PC-3 (cell line): ENCODE results near the gene PDCD11.

Source experiments
- CTCF ChIP-seq: fragments of 300-600 bp; sonication (generic); conservative IDR thresholded peaks from 2 replicates; pipeline ENCODE4 v1.5.1; 2017; ENCODE audit warnings: antibody characterized with exemption, low read depth, mild to moderate bottlenecking, low read length
- EZH2 ChIP-seq: fragments of 300-600 bp; sonication (generic); IDR thresholded peaks from one replicate; pipeline ENCODE4 v1.6.1; 2017; ENCODE audit warnings: antibody characterized with exemption, mild to moderate bottlenecking, low read length; ENCODE audit not compliant: unreplicated experiment

DNA sequence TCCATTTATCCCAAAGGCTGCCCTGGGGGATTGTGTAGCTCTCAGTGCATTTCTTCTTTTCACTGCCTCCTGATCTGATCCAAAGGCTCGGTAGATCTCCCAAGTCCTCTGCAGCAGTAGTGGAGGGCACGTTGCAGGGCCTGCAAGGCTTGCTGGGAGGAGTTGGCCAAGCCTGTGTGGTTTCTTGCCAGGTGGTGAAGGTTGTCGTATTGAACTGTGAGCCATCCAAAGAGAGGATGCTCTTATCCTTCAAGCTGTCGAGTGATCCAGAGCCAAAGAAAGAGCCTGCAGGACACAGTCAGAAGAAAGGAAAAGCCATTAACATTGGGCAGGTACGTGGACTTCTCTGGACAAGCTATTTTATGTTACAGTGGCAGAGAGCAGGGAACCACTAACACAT is 21.2 kb downstream of the PDCD11 start:
- no peak for TF ChIP-seq CTCF
- no peak for TF ChIP-seq EZH2
